SK-N-SH treated with all-trans-retinoic acid at 6 μM for 48 hours (cell line): ENCODE results near the gene SLC24A4.

Source experiments
- CSDC2 ChIP-seq: fragments of 250-450 bp; sonication (Bioruptor Pico); IDR thresholded peaks from 2 replicates; pipeline ENCODE4 v1.5.0; 2020; ENCODE audit warnings: mild to moderate bottlenecking, moderate library complexity
- GLIS3 ChIP-seq: fragments of 250-450 bp; sonication (Bioruptor Pico); IDR thresholded peaks from 2 replicates; pipeline ENCODE4 v1.5.0; 2020; ENCODE audit warnings: mild to moderate bottlenecking, moderate library complexity
- RARB ChIP-seq: fragments of 250-450 bp; sonication (Bioruptor Pico); IDR thresholded peaks from 2 replicates; pipeline ENCODE4 v1.8.0; 2021; ENCODE audit warnings: mild to moderate bottlenecking, moderate library complexity
- TF ChIP-seq, protein P1 (sequence below): fragments of 250-450 bp; sonication (Bioruptor Pico); IDR thresholded peaks from 2 replicates; pipeline ENCODE4 v1.8.0; 2020; ENCODE audit warnings: mild to moderate bottlenecking, moderate library complexity, borderline replicate concordance
- TF ChIP-seq, protein P2 (sequence below): fragments of 250-450 bp; sonication (Bioruptor Pico); IDR thresholded peaks from 2 replicates; pipeline ENCODE4 v1.8.0; 2021; ENCODE audit warnings: low read depth, mild to moderate bottlenecking, moderate library complexity, borderline replicate concordance

DNA sequence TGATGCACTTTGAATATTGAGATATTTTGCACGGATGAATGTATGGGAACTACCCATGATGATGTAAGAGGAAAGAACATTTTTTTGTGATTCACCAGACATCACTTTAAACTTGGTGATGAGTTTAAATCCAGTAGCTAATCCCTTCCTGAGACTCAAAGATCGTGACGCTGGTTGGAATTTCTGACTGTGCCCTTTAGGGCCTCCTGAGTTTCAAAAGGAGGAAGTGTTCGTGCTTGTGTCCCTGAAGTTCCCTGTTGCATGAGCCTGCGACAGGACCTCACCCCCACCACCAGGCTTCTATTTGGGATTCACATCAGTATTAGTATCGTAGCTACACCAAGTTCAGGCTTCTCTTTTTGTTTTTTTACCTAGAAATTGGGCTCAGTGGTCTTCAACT is 172.1 kb downstream of the SLC24A4 start:
- TF ChIP-seq, protein P1, sequence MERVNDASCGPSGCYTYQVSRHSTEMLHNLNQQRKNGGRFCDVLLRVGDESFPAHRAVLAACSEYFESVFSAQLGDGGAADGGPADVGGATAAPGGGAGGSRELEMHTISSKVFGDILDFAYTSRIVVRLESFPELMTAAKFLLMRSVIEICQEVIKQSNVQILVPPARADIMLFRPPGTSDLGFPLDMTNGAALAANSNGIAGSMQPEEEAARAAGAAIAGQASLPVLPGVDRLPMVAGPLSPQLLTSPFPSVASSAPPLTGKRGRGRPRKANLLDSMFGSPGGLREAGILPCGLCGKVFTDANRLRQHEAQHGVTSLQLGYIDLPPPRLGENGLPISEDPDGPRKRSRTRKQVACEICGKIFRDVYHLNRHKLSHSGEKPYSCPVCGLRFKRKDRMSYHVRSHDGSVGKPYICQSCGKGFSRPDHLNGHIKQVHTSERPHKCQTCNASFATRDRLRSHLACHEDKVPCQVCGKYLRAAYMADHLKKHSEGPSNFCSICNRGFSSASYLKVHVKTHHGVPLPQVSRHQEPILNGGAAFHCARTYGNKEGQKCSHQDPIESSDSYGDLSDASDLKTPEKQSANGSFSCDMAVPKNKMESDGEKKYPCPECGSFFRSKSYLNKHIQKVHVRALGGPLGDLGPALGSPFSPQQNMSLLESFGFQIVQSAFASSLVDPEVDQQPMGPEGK = no peak
- no peak for TF ChIP-seq GLIS3 (CRISPR knock-in tag)
- no peak for TF ChIP-seq RARB (CRISPR knock-in tag)
- TF ChIP-seq CSDC2 (CRISPR knock-in tag) = no peak
- TF ChIP-seq, protein P2, sequence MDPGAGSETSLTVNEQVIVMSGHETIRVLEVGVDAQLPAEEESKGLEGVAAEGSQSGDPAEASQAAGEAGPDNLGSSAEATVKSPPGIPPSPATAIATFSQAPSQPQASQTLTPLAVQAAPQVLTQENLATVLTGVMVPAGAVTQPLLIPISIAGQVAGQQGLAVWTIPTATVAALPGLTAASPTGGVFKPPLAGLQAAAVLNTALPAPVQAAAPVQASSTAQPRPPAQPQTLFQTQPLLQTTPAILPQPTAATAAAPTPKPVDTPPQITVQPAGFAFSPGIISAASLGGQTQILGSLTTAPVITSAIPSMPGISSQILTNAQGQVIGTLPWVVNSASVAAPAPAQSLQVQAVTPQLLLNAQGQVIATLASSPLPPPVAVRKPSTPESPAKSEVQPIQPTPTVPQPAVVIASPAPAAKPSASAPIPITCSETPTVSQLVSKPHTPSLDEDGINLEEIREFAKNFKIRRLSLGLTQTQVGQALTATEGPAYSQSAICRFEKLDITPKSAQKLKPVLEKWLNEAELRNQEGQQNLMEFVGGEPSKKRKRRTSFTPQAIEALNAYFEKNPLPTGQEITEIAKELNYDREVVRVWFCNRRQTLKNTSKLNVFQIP = no peak
